Esophagus mucosa (tissue), 1 donor: ENCODE data around the gene CACFD1. TPM values are rescaled to one million over a fixed set of nuclear protein-coding genes. Genes with fewer than 3 reads are reported as not detected.
A peak's percentile ranks its signal among the peaks of the same experiment; 100 is the strongest.

Experiments
- ATAC-seq: fragments of 200-7000 bp; cut with Tn5 transposase; one replicate; pipeline ENCODE4 v1.9.1; 2020
- total RNA-seq: library from RNA; stranded (reverse); gene quantifications from one replicate; pipeline ENCODE4 v1.2.4, GENCODE V29; 2023
- donor health status: DM: yes; HTN: yes; CAD: no.

Gene CACFD1
- total RNA-seq, 1 donor from 2014 or later = 7.4 TPM

- no peak for ATAC-seq
Observed at GRCh38 chr9:133484671-133485437, 25.1 kb downstream of the CACFD1 start.

GRCh38 chr9:133485531-133486260 is 25.9 kb downstream of the CACFD1 start:
- peak; percentile 9 for ATAC-seq

- no peak for ATAC-seq
Observed at GRCh38 chr9:133487331-133487725, 27.6 kb downstream of the CACFD1 start.

GRCh38 chr9:133488686-133489252 is 29.0 kb downstream of the CACFD1 start:
- no peak for ATAC-seq

- no peak for ATAC-seq
Observed at GRCh38 chr9:133489253-133490190, 29.7 kb downstream of the CACFD1 start.

- no peak for ATAC-seq
Observed at GRCh38 chr9:133490201-133490681, 30.5 kb downstream of the CACFD1 start.

GRCh38 chr9:133490865-133491655 is 31.3 kb downstream of the CACFD1 start:
- no peak for ATAC-seq

GRCh38 chr9:133491656-133491925 is 31.8 kb downstream of the CACFD1 start:
- no peak for ATAC-seq

- ATAC-seq = no peak
Observed at GRCh38 chr9:133492061-133493021, 32.6 kb downstream of the CACFD1 start.

GRCh38 chr9:133493428-133493827 is 33.6 kb downstream of the CACFD1 start:
- ATAC-seq = no peak

- no peak for ATAC-seq
Observed at GRCh38 chr9:133493845-133494540, 34.2 kb downstream of the CACFD1 start.

GRCh38 chr9:133494636-133495326 is 35.0 kb downstream of the CACFD1 start:
- ATAC-seq = no peak

- no peak for ATAC-seq
Observed at GRCh38 chr9:133495327-133496293, 35.8 kb downstream of the CACFD1 start.

- no peak for ATAC-seq
Observed at GRCh38 chr9:133496861-133497842, 37.4 kb downstream of the CACFD1 start.

- peak; percentile 34 for ATAC-seq
Observed at GRCh38 chr9:133499132-133499891, 39.5 kb downstream of the CACFD1 start.

GRCh38 chr9:133499892-133500270 is 40.1 kb downstream of the CACFD1 start:
- ATAC-seq = no peak
